Uterine smooth muscle cell (primary cell): ENCODE results near the gene INTS2. TPM values are rescaled to one million over a fixed set of nuclear protein-coding genes. Genes with fewer than 3 reads are reported as not detected.

Experiments used
- total RNA-seq: library from RNA; depleted of rRNA; stranded (reverse); fragments of >200 nt; gene quantifications from 2 replicates; pipeline ENCODE4 v1.2.3, GENCODE V29; 2014

Gene INTS2
- total RNA-seq, result 20.6 and 25.3 TPM in 2 replicates

DNA sequence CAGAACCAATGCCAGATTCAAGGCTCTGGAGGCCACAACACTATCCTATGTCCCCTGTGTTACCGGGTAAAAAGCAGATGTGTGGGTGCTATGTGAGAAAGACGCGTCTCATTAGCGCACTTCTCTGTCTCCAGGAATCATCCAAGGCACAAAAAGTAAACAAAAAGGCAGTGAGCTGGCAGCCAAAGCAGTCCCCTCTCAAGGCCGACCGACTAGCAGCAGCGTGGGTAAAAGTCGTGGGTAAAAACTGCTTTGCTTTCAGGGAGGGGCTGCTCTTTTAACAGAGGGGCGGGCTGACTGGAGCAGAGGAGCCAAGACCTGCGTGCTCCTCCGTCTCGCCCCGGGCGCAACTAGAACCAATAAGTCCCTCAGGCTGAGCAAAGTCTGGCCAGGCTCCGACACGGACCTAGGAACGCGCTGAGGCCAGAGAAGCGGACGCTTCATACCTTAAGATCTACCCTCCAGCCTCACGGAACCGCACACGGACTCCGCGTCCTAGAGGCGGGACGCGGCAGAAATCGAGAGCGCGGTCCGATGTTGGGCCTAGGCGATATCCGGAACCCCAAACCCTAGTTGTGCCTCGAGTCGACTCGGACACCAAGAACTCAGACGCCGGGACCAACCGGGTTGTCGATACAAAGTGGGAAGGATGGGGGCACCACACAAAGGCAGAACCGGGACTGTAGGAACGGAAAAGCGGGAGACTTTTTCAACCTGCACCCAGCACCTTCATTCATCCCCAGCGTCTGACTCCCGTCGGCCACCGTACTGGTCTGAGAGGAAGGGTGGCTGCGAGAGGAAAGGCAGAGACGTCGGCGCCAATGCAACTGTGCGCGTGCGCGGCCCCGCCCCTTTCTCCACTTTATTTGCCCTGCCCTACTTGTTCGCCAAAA is at the start of gene INTS2:
Gene INTS2, minus strand, starts transcription at position 775 of the 893 bp plus-strand sequence. CDS start 1,338 bp downstream, outside the sequence.

DNA sequence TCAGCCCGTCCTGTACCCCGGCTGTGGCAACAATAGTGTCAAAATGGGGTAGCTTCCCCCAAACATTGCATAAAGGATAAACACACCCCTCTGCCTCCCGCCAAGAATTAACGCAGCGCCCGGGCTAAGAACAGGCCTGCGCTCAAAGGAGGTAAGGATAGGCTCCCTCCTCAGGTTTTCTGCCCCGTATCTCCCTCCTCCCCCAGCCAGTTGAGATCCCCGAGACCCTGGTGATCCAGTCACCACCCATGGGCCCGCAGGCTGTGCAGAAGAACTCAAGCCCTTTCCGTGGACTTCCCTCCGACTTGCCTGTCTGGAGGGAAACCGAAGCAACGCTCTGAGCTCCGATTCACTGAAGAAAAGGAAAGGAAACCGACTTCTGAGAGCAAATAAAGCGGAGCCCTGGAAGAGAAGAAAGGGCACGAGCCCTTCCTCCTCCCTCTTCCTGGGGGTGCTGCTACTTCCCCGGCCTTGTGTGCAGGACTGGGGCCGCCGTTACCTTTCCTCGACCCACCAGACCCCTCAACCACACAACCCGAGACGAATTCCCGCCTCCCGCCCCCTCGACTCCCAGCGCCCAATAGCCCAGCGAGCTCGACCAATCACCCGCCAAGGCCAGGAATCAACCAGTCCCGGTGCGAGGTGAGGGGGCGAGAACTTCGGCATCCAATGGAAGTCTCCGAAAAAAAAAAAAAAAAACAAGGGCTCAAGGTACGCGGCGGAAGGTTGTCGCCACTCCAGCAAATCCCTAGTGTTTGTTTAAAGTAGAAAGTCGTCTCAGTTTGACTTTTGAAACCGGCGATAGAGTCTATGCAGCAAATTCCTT is 64.6 kb downstream of the INTS2 start, which contains the start of gene BRIP1:
Gene BRIP1, minus strand, starts transcription at position 554 of the 826 bp plus-strand sequence. CDS start 1,989 bp downstream, outside the sequence.

Other genes starting within 250 kb of the INTS2 start
- gene BRIP1, start 64.5 kb downstream of the INTS2 start, total RNA-seq, result 6.5 and 15.9 TPM in 2 replicates
- 35.3 and 43.2 TPM in 2 replicates for gene MED13, start 137.3 kb upstream of the INTS2 start, total RNA-seq